Superior temporal gyrus (tissue), 1 donor: Measurements from ENCODE around the gene PRR19.
"Not testable (repeated sequence)": the region's sequence is repeated elsewhere in the genome, so short reads cannot be mapped to it uniquely, and the experiment has no call there.

Source experiments
- DNase-seq: peaks from one replicate; pipeline ENCODE4 v3.0.0-alpha.2; 2016; ENCODE audit errors: extremely low spot score

Gene PRR19

GRCh38 chr19:42325896-42326771, 24.2 kb downstream of the PRR19 start:
- DNase-seq, result no peak

- DNase-seq, result no peak
Observed at GRCh38 chr19:42326969-42327368, 25.0 kb downstream of the PRR19 start.

DNA sequence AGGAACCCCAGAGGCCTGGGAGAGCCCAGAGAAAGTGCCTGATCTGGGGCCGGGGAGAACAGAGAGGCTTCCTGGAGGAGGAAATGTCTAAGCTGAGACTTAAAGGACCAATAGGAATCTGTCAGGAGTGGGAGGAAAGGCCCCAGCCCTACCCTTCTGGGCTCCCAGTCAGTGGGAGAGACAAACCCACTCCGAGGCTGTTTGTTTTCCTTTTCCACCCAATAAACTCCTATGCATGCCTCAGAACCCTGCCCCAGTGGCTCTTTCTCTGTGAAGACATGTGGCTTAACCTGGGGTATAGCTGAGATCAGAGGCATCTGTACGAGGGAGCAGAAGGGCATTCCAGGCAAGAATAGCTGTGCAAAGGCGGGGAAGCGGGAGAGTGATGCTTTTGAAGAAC, 25.4 kb downstream of the PRR19 start:
- no peak for DNase-seq

GRCh38 chr19:42328106-42328505, 26.2 kb downstream of the PRR19 start:
- no peak for DNase-seq

GRCh38 chr19:42328854-42329253, 26.9 kb downstream of the PRR19 start:
- no peak for DNase-seq

GRCh38 chr19:42330241-42330711, 28.3 kb downstream of the PRR19 start:
- DNase-seq, result no peak

DNA sequence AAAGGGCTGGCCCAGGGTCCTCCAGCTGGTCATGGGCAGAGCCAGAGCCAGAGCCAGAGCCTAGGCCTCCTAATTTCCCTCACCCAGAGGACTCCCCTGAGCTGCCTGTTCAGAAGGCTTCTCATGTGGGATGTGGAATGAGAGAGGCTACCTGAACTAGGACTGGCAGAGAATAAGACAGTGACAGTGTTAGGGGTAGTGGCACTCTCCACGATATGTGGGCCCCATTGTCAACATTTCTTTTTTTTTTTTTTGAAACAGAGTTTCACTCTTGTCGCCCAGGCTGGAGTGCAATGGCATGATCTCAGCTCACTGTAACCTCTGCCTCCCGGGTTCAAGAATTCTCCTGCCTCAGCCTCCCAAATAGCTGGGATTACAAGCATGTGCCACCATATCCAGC, 29.4 kb downstream of the PRR19 start:
- DNase-seq, result not testable (repeated sequence)

- DNase-seq, result no peak
Observed at GRCh38 chr19:42332059-42332458, 30.1 kb downstream of the PRR19 start.

GRCh38 chr19:42333018-42333417, 31.1 kb downstream of the PRR19 start:
- DNase-seq, result no peak

DNA sequence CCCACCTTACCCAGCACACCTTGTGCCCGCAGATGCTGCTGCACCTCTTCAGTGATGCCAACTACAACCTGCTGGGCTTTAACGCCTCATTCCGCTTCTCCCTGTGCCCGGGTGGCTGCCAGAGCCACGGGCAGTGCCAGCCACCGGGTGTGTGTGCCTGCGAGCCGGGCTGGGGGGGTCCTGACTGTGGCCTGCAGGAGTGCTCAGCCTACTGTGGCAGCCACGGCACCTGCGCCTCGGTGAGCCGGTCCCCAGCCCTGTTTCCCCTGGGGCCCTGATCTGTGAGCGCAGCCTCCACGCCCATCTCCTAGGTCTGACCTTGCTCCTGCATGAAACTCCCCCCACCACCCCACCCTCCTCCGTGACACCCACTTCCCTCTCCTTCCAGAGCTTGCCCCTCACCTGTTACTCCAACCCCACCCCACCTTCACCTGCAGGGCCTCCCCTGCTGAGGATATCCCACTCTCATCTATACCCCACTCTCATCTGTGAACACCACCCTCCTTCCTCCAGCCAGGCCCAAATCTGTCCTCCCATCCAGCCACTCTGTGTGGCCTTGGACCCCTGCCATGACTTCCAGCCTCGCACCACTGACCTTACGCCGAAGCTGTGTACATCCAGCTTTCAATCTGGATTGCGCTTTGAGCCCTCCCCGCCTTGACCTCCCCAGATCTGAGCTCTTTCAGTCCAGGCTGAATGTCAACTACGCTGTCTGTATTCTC, 32.2 kb downstream of the PRR19 start:
- DNase-seq, result no peak

DNA sequence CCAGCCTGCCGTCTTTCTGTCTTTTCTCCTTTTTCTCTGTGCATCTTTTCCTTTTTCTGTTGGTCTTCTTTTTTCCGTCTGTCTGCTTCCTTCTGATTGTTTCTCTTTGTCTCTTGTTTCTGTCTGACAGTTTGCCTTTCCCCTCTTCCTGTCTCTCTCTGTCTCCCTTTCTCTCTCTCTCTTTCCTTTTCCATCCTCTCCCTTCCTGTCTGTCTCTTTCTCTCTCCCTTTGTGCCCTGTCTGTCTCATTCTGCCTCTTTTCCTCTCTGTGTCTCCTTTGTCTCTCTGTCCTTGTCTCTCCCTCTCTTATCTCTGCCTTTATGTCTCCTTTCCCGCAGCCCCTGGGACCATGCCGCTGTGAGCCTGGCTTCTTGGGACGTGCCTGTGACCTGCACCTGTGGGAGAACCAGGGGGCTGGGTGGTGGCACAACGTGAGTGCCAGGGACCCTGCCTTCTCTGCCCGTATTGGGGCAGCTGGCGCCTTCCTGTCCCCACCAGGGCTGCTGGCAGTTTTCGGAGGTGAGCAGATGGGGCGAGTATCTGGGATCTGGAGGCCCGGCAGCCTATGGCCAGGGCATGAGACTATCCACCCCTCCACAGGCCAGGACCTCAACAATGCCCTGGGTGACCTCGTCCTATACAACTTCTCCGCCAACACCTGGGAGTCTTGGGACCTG, 32.9 kb downstream of the PRR19 start:
- DNase-seq, result no peak

GRCh38 chr19:42335374-42335936, 33.5 kb downstream of the PRR19 start:
- DNase-seq, result no peak

- no peak for DNase-seq
Observed at GRCh38 chr19:42335971-42336370, 34.0 kb downstream of the PRR19 start.

- DNase-seq, result not testable (repeated sequence)
Observed at GRCh38 chr19:42339126-42339860, 37.4 kb downstream of the PRR19 start.

GRCh38 chr19:42339922-42340321, 38.0 kb downstream of the PRR19 start:
- DNase-seq, result not testable (repeated sequence)

DNA sequence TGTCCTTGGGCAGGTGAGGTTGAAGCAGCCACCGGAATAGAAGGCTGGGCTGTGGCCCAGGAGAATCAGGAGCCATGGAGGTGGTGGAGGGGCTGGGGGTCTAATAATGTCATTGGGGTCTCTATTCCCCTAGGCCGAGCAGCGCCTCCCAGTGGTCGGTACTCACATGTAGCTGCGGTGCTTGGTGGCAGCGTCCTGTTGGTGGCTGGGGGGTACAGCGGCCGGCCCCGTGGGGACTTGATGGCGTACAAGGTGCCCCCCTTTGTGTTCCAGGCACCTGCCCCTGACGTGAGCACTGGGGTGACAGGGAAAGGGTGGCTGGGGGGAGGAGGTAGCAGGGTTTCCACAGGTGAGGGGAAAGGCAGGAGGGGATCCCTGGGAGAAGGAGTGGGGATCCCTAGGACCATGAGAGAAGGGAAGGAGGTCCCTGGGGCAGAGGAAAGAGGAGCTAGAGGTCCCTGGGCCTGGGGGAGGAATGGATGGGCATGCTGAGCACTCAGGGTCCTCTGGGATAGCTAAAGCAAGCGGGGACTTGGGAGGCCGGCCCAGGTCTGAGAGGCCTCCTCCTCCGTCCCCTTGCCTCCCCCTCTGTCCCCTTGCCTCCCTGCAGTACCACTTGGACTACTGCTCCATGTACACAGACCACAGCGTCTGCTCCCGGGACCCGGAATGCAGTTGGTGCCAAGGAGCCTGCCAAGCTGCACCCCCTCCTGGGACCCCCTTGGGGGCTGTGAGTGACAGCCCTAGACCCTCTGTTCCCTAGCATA, 41.6 kb downstream of the PRR19 start:
- DNase-seq, result no peak

DNA sequence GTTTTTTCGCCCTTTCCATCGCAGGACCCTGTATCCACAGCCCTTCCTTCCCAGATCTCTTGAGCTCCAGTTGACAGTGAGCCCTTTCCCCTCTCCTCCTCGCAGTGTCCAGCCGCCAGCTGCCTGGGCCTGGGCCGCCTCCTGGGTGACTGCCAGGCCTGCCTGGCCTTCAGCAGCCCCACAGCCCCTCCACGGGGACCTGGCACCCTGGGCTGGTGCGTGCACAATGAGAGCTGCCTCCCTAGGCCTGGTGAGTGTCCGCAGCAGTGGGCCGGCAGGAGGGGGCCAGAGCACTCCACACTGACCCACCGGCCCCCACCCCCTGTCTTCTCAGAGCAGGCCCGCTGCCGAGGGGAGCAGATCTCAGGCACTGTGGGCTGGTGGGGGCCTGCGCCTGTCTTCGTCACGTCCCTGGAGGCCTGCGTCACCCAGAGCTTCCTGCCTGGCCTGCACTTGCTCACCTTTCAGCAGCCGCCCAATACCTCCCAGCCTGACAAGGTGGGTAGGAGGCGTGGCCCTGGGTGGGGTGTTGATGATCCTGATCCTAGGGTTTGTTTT, 42.5 kb downstream of the PRR19 start:
- no peak for DNase-seq

DNA sequence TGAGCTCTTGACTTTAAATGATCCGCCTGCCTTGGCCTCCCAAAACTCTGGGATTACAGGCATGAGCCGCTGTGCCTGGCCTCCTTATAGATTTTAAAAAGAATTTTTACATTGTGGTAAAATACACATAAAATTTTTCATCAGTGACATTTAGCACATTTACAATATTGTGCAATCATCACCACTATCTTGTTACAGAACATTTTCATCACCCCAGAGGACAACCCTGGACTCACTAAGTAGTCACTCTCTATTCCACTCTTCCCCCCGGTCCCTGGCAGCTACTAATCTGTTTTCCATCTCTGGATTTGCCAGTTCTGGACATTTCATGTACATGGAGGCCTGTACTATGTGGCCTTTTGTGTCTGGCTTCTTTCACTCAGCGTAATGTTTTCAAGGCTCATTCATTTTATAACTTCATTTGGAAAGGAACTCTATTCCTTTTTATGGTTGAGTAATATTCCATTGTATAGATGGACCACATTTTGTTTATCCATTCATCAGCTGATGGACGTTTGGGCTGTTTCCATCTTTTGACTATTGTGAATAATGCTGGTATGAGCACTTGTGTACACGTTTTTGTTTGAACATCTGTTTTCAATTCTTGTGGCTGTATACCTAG, 43.4 kb downstream of the PRR19 start:
- DNase-seq, result no peak

GRCh38 chr19:42348211-42348610, 46.3 kb downstream of the PRR19 start:
- no peak for DNase-seq
